IMR-90 (cell line): ENCODE measurements around the gene ATG2A. TPM values are rescaled to one million over a fixed set of nuclear protein-coding genes. Genes with fewer than 3 reads are reported as not detected.
A peak's percentile ranks its signal among the peaks of the same experiment; 100 is the strongest.

Experiments used
- BHLHE40 ChIP-seq: fragments of 150-350 bp; IDR thresholded peaks from 2 replicates; pipeline ENCODE4 v1.6.1; 2016; ENCODE audit warnings: mild to moderate bottlenecking, low read depth, low read length
- CEBPB ChIP-seq: IDR thresholded peaks from 2 replicates; pipeline ENCODE4 v1.6.1; 2012; ENCODE audit warnings: low read depth, low read length, improper control_type of control experiment
- MAFK ChIP-seq: IDR thresholded peaks from 2 replicates; pipeline ENCODE4 v1.6.1; 2012; ENCODE audit warnings: low read depth, low read length, improper control_type of control experiment
- polyA plus RNA-seq, 3 experiments: library from polyadenylated mRNA; depleted of rRNA; stranded (reverse); fragments of >200 nt; gene quantifications; 2 replicates each; pipeline ENCODE4 v1.2.3, GENCODE V29; 2012; ENCODE audit warnings: low replicate concordance in 1 of 3
- total RNA-seq: library from RNA; depleted of rRNA; stranded (reverse); fragments of >200 nt; gene quantifications from 2 replicates; pipeline ENCODE4 v1.2.3, GENCODE V29; 2012
- TF ChIP-seq, protein P1 (sequence below): fragments of 150-350 bp; IDR thresholded peaks from 2 replicates; pipeline ENCODE4 v1.6.1; 2017; ENCODE audit warnings: mild to moderate bottlenecking, antibody characterized with exemption, low read length, low read depth

ATG2A gene
- total and polyA plus RNA-seq, 2 of the 4 experiments (the other 2 are of a cell fraction), result 3.2 to 10.5 TPM

DNA sequence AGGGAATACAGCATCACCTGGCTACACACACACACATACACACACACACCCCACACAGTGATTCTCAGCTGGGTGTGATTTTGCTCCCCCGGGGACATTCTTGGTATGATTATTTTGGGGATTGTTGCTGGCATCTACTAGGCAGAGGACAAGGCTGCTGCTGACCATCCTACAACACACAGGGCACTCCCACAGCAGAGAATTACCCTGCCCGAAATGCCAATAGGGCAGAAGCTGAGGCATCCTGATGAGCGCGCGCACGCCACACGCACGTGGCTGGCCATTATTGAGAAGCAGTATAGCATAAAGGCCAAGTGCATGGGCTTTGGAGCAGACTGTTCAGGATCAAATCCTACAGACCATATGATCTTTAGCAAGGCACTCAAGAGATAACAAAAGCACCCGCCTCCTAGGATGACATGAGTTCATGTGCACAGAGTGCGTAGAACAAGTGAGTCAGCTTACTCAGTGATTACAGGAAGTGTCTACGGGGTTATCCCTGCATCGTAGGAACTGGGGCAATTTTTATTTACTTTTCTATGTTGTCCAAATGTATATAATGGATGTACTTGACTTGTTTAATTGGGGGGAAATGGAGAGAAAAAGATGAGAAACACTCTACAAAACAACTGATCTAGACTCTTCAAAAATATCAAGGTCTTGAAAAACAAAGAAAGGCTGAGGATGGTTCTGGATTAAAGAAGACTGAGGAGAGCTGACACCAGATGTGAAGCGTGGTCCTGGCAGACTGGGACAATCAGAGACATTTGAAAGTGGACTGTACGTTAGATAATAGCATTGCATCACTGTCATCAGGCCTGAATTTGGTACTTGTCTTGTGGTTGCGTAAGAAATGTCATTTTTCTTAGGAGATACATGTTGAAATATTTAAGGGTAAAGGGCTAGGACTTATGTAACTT is 31.4 kb downstream of the ATG2A start (continued):
- TF ChIP-seq, protein P1, sequence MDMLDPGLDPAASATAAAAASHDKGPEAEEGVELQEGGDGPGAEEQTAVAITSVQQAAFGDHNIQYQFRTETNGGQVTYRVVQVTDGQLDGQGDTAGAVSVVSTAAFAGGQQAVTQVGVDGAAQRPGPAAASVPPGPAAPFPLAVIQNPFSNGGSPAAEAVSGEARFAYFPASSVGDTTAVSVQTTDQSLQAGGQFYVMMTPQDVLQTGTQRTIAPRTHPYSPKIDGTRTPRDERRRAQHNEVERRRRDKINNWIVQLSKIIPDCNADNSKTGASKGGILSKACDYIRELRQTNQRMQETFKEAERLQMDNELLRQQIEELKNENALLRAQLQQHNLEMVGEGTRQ, result peak; percentile 29; the same call in 1 of the 2 replicates
- 0 out of 2 replicates have a peak, but pooled peaks have one; percentile 12 for TF ChIP-seq MAFK
- peak; percentile 79; the same call in 1 of the 2 replicates for TF ChIP-seq BHLHE40
- peak; percentile 98 for TF ChIP-seq CEBPB
